ENCODE results near the gene RNF121. TPM values are rescaled to one million over a fixed set of nuclear protein-coding genes. Genes with fewer than 3 reads are reported as not detected.

Gene RNF121
- total RNA-seq, 1 experiment from 2014 or later = 56.9 TPM

DNA sequence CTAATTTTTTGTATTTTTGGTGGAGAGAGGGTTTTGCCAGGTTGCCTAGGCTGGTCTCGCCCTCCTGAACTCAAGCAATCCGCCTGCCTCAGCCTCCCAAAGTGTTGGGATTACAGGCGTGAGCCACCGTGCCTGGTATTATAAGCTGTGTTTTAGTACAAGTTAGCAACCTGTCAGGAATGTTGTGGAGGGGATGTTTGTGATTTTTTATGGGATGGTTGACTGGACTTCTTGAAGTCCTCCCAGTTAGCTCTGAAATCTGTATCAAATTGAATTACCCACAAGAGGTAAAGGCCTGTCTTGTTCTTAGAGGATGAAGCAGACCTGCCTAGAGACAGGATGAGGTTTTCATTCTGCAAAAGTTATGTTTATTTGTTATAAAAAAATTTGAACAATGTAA, 35.8 kb downstream of the RNF121 start:
- Mint-ChIP-seq H3K27ac (no peak overlapping the region), H3K27me3 (ENCODE audit: low read depth) (no peaks in the 10 kb centered on the region), H3K4me1 (no peaks in the 10 kb centered on the region), H3K36me3 (ENCODE audit: insufficient read depth in 1 of 3, low read depth in 3 of 3) (peaks cover 15 to 41% (median 27%) of the 10 kb centered on the region in 3 experiments), H3K4me3 (no peak overlapping the region), H3K9me3 (no peaks in the 10 kb centered on the region)
- Histone ChIP-seq H3K27ac (ENCODE audit: insufficient read length, low read depth, low read length) (no peak overlapping the region), H3K9ac (ENCODE audit: extremely low read depth, insufficient read length, low read length) (no peak overlapping the region), H4K8ac (replicated peaks; ENCODE audit: insufficient read length, low read depth, low read length) (no peak overlapping the region), H3K18ac (ENCODE audit: insufficient read length, low read depth, low read length) (no peak overlapping the region), H3T11ph (ENCODE audit: low read length) (no peak overlapping the region), H2BK120ac (ENCODE audit: low read depth, low read length, poor library complexity, severe bottlenecking) (no peak overlapping the region), H2AFZ (ENCODE audit: low read length) (no peak overlapping the region), H4K91ac (ENCODE audit: insufficient read length, low read depth, low read length) (no peak overlapping the region), H4K5ac (ENCODE audit: insufficient read length, low read depth, low read length) (no peak overlapping the region), H2BK20ac (ENCODE audit: low read depth, low read length, poor library complexity, severe bottlenecking) (no peak overlapping the region), H3K9me3 (ENCODE audit: control insufficient read depth, low read depth, low read length) (no peaks in the 10 kb centered on the region), H3K4me2 (ENCODE audit: insufficient read depth, insufficient read length, low read length) (no peak overlapping the region), H4K20me1 (ENCODE audit: control insufficient read depth, insufficient read depth, insufficient read length) (no peaks in the 10 kb centered on the region), H3K14ac (ENCODE audit: insufficient read depth, low read length) (no peak overlapping the region), H3K4me1 (ENCODE audit: insufficient read depth, low read length) (no peaks in the 10 kb centered on the region), H2BK5ac (ENCODE audit: insufficient read length, low read length) (no peak overlapping the region), H3K27me3 (ENCODE audit: insufficient read depth, low read length) (no peaks in the 10 kb centered on the region), H3K4ac (ENCODE audit: low read depth, low read length) (no peak overlapping the region), H3K79me1 (ENCODE audit: insufficient read depth, low read depth, low read length, poor library complexity, severe bottlenecking) (no peaks in the 10 kb centered on the region), H2BK15ac (ENCODE audit: low read depth, low read length) (no peak overlapping the region), H3K56ac (ENCODE audit: insufficient read length, low read depth, low read length) (no peak overlapping the region), H3K23ac (ENCODE audit: insufficient read length, low read depth, low read length) (no peak overlapping the region), H3K23me2 (ENCODE audit: insufficient read length, low read depth, low read length, poor library complexity, severe bottlenecking) (no peaks in the 10 kb centered on the region), H3K79me2 (ENCODE audit: insufficient read depth, low read length) (no peaks in the 10 kb centered on the region), H2AK5ac (ENCODE audit: insufficient read length, low read length) (no peak overlapping the region), H2BK12ac (ENCODE audit: insufficient read length, low read depth, low read length) (no peak overlapping the region)
- no peak for TF ChIP-seq CTCF (conservative IDR thresholded peaks at IDR 0.05)
- no peak for DNase-seq
- no CpG with 5 or more reads among the region's 4 CpGs for WGBS (ENCODE audit: extremely low coverage, insufficient read length, low lambda C conversion rate)

Measured in H9 (cell line).